ENCODE measurements around the gene ASTN2.

DNA sequence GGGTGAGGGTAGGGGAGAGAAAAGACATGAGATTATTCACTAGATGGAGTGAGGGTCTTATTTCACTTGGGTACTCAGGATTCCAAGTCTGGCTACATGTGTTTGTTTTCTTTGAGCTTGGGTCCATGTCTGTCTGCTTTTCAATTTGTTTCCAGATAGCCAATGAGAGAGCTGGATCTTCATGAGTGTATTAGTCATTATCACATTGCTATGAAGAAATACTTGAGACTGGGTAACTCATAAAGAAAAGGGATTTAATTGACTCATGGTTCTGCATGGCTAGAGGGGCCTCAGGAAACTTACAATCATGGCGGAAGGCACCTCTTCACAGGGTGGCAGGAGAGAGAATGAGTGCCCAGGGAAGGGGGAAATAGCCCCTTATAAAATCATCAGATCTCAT, 924.5 kb downstream of the ASTN2 start:
- TF ChIP-seq, protein P1, sequence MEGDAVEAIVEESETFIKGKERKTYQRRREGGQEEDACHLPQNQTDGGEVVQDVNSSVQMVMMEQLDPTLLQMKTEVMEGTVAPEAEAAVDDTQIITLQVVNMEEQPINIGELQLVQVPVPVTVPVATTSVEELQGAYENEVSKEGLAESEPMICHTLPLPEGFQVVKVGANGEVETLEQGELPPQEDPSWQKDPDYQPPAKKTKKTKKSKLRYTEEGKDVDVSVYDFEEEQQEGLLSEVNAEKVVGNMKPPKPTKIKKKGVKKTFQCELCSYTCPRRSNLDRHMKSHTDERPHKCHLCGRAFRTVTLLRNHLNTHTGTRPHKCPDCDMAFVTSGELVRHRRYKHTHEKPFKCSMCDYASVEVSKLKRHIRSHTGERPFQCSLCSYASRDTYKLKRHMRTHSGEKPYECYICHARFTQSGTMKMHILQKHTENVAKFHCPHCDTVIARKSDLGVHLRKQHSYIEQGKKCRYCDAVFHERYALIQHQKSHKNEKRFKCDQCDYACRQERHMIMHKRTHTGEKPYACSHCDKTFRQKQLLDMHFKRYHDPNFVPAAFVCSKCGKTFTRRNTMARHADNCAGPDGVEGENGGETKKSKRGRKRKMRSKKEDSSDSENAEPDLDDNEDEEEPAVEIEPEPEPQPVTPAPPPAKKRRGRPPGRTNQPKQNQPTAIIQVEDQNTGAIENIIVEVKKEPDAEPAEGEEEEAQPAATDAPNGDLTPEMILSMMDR (IDR thresholded peaks at IDR 0.05 in 8 of 11, conservative IDR thresholded peaks at IDR 0.05 in 3 of 11) = no peak
- TF ChIP-seq POLR2A (IDR thresholded peaks at IDR 0.05) = no peak

All from spleen (tissue), 7 donors.